K562 (cell line): ENCODE data around the gene PPM1G. TPM values are rescaled to one million over a fixed set of nuclear protein-coding genes. Genes with fewer than 3 reads are reported as not detected.

Experiments
- ATF7 ChIP-seq: fragments of 450-650 bp; IDR thresholded peaks from 2 replicates; pipeline ENCODE4 v1.7.1; 2014; ENCODE audit warnings: mild to moderate bottlenecking, moderate library complexity
- EGR1 ChIP-seq: fragments of 450-650 bp; conservative IDR thresholded peaks from 2 replicates; pipeline ENCODE4 v1.6.1; 2017; ENCODE audit warnings: mild to moderate bottlenecking
- ELF4 ChIP-seq: fragments of 450-650 bp; formaldehyde crosslinking; IDR thresholded peaks from 2 replicates; pipeline ENCODE4 v1.4.0; 2022; ENCODE audit warnings: missing genetic modification characterization
- FOS ChIP-seq: IDR thresholded peaks from 3 replicates; pipeline ENCODE4 v1.6.1; 2011; ENCODE audit not compliant: insufficient read length; ENCODE audit errors: extremely low read depth
- GATAD2B ChIP-seq: fragments of 450-650 bp; IDR thresholded peaks from 2 replicates; pipeline ENCODE4 v1.6.1; 2017; ENCODE audit warnings: mild to moderate bottlenecking, borderline replicate concordance
- HSF4 ChIP-seq: fragments of 250-450 bp; sonication (Bioruptor Pico); IDR thresholded peaks from 2 replicates; pipeline ENCODE4 v2.1.2; 2022; ENCODE audit warnings: mild to moderate bottlenecking, moderate library complexity, borderline replicate concordance
- NCOR1 ChIP-seq: fragments of 450-650 bp; IDR thresholded peaks from 2 replicates; pipeline ENCODE4 v1.6.1; 2016; ENCODE audit warnings: mild to moderate bottlenecking, moderate library complexity
- NFE2 ChIP-seq: IDR thresholded peaks from 2 replicates; pipeline ENCODE4 v1.6.1; 2014; ENCODE audit warnings: antibody characterized with exemption, low read depth
- NR1H2 ChIP-seq: sonication (generic); formaldehyde crosslinking; IDR thresholded peaks from 2 replicates; pipeline ENCODE4 v1.4.0; 2020; ENCODE audit warnings: mild to moderate bottlenecking, missing genetic modification reagents
- PTBP1 ChIP-seq: fragments of 200-400 bp; formaldehyde crosslinking; IDR thresholded peaks from 2 replicates; pipeline ENCODE4 v1.6.1; 2017; ENCODE audit warnings: low read depth, low read length
- SMC3 ChIP-seq: conservative IDR thresholded peaks from 2 replicates; pipeline ENCODE4 v1.6.1; 2011; ENCODE audit warnings: low read depth, low read length, improper control_type of control experiment; ENCODE audit not compliant: insufficient read depth
- SRSF9 ChIP-seq: fragments of 200-400 bp; formaldehyde crosslinking; IDR thresholded peaks from 2 replicates; pipeline ENCODE4 v1.6.1; 2017; ENCODE audit warnings: low read depth, low read length, borderline replicate concordance
- TAF7 ChIP-seq: fragments of 450-650 bp; IDR thresholded peaks from 2 replicates; pipeline ENCODE4 v1.6.1; 2016; ENCODE audit warnings: missing genetic modification characterization, missing compliant biosample characterization
- TFE3 ChIP-seq: fragments of 450-650 bp; formaldehyde crosslinking; IDR thresholded peaks from 2 replicates; pipeline ENCODE4 v1.4.0; 2020; ENCODE audit warnings: mild to moderate bottlenecking, mixed read lengths
- TRIM28 ChIP-seq: fragments of 450-650 bp; IDR thresholded peaks from 2 replicates; pipeline ENCODE4 v1.6.1; 2017
- ZBTB1 ChIP-seq: sonication (generic); formaldehyde crosslinking; IDR thresholded peaks from 2 replicates; pipeline ENCODE4 v1.8.1; 2023; ENCODE audit warnings: missing genetic modification reagents, low read depth, mild to moderate bottlenecking, borderline replicate concordance
- ZBTB7A ChIP-seq: IDR thresholded peaks from 2 replicates; pipeline ENCODE4 v1.6.1; 2011; ENCODE audit warnings: low read depth, mild to moderate bottlenecking, low read length, moderate library complexity, borderline replicate concordance; ENCODE audit not compliant: control insufficient read depth
- ZNF197 ChIP-seq: fragments of 200-800 bp; sonication (Bioruptor generic); IDR thresholded peaks from 2 replicates; pipeline ENCODE4 v1.6.1; 2016; ENCODE audit warnings: low read depth, missing genetic modification characterization, missing compliant biosample characterization
- ZNF384 ChIP-seq: IDR thresholded peaks from 2 replicates; pipeline ENCODE4 v1.6.1; 2012; ENCODE audit warnings: low read depth, low read length, improper control_type of control experiment
- ZNF584 ChIP-seq: fragments of 200-800 bp; sonication (Bioruptor generic); IDR thresholded peaks from 2 replicates; pipeline ENCODE4 v1.6.1; 2016; ENCODE audit warnings: low read depth, mild to moderate bottlenecking, missing genetic modification characterization, missing compliant biosample characterization
- ZNF766 ChIP-seq: fragments of 200-800 bp; sonication (Bioruptor generic); conservative IDR thresholded peaks from 2 replicates; pipeline ENCODE4 v1.6.1; 2016; ENCODE audit warnings: missing genetic modification characterization, missing compliant biosample characterization
- polyA plus RNA-seq, 8 experiments: library from polyadenylated mRNA; depleted of rRNA in 4 of 8; stranded (reverse) in 5 of 8; unstranded in 3 of 8; fragments of >200 nt; fragmentation: Nextera tagmentation in 2 of 8; fragmentation: Illumina TruSeq in 1 of 8; extraction: Ambion mirVana in 2 of 8; extraction: Trizol in 1 of 8; gene quantifications; 2 replicates each; pipeline versions ENCODE4 v1.2.1 to v1.2.3, GENCODE V29; 2011 to 2014; ENCODE audit warnings: inconsistent platforms in 1 of 8, missing spikeins in 1 of 8
- total RNA-seq, 7 experiments: library from RNA; depleted of rRNA in 6 of 7; stranded (reverse); fragments of >200 nt in 6 of 7; fragmentation: Illumina TruSeq in 2 of 7; extraction: Trizol in 2 of 7; gene quantifications; 2 replicates each; pipeline versions ENCODE4 v1.2.1 to v1.2.3, GENCODE V29; 2011 to 2021; ENCODE audit warnings: low replicate concordance in 1 of 7
- TF ChIP-seq, protein P1 (sequence below): sonication (generic); formaldehyde crosslinking; IDR thresholded peaks from 2 replicates; pipeline ENCODE4 v1.8.0; 2022; ENCODE audit warnings: missing genetic modification reagents, mild to moderate bottlenecking, borderline replicate concordance
- TF ChIP-seq, protein P2 (sequence below): fragments of 450-650 bp; IDR thresholded peaks from 2 replicates; pipeline ENCODE4 v1.7.0; 2016; ENCODE audit warnings: borderline replicate concordance

The PPM1G gene
- total and polyA plus RNA-seq, 9 of the 15 experiments (the other 6 are each of a cell fraction or from before 2014, with no cell fraction given) = 61.7 to 230 (median 153) TPM

GRCh38 chr2:27379836-27380625 is 29.4 kb downstream of the PPM1G start (continued):
- TF ChIP-seq ZBTB1 (CRISPR knock-in tag) = no peak
- TF ChIP-seq ZNF766 (CRISPR knock-in tag) = no peak
- 0 out of 2 replicates have a peak, but pooled peaks have one; percentile 71 for TF ChIP-seq ZNF584 (CRISPR knock-in tag)
- TF ChIP-seq GATAD2B = peak; percentile 87; the same call in 1 of the 2 replicates
- TF ChIP-seq TAF7 (tag) = no peak
- TF ChIP-seq ELF4 (CRISPR knock-in tag) = no peak
- peak; percentile 86; the same call in 1 of the 2 replicates for TF ChIP-seq ZBTB7A
- TF ChIP-seq SMC3 = no peak
- TF ChIP-seq, protein P1, sequence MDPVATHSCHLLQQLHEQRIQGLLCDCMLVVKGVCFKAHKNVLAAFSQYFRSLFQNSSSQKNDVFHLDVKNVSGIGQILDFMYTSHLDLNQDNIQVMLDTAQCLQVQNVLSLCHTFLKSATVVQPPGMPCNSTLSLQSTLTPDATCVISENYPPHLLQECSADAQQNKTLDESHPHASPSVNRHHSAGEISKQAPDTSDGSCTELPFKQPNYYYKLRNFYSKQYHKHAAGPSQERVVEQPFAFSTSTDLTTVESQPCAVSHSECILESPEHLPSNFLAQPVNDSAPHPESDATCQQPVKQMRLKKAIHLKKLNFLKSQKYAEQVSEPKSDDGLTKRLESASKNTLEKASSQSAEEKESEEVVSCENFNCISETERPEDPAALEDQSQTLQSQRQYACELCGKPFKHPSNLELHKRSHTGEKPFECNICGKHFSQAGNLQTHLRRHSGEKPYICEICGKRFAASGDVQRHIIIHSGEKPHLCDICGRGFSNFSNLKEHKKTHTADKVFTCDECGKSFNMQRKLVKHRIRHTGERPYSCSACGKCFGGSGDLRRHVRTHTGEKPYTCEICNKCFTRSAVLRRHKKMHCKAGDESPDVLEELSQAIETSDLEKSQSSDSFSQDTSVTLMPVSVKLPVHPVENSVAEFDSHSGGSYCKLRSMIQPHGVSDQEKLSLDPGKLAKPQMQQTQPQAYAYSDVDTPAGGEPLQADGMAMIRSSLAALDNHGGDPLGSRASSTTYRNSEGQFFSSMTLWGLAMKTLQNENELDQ (CRISPR knock-in tag) = 0 out of 2 replicates have a peak, but pooled peaks have one; percentile 38
- peak; percentile 34; the same call in 1 of the 2 replicates for TF ChIP-seq NCOR1
- TF ChIP-seq PTBP1 = no peak
- TF ChIP-seq NFE2 = no peak
- peak; percentile 15; the same call in 1 of the 2 replicates for TF ChIP-seq TRIM28
- no peak for TF ChIP-seq NR1H2 (CRISPR knock-in tag)
- TF ChIP-seq, protein P2, sequence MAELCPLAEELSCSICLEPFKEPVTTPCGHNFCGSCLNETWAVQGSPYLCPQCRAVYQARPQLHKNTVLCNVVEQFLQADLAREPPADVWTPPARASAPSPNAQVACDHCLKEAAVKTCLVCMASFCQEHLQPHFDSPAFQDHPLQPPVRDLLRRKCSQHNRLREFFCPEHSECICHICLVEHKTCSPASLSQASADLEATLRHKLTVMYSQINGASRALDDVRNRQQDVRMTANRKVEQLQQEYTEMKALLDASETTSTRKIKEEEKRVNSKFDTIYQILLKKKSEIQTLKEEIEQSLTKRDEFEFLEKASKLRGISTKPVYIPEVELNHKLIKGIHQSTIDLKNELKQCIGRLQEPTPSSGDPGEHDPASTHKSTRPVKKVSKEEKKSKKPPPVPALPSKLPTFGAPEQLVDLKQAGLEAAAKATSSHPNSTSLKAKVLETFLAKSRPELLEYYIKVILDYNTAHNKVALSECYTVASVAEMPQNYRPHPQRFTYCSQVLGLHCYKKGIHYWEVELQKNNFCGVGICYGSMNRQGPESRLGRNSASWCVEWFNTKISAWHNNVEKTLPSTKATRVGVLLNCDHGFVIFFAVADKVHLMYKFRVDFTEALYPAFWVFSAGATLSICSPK = no peak
- TF ChIP-seq ATF7 = peak; percentile 32; the same call in 1 of the 2 replicates
- no peak for TF ChIP-seq HSF4 (CRISPR knock-in tag)
- peak; percentile 64 for TF ChIP-seq EGR1
- no peak for TF ChIP-seq FOS
- TF ChIP-seq ZNF384 = no peak
- no peak for TF ChIP-seq SRSF9
- TF ChIP-seq ZNF197 (CRISPR knock-in tag) = no peak
- no peak for TF ChIP-seq TFE3 (CRISPR knock-in tag)
